Hematopoietic multipotent progenitor cell treated with erythropoietin and hydrocortisone succinate and interleukin-3 and kit ligand, for 4 days (in vitro differentiated cells): ENCODE results near the gene CPS1.

ENCODE experiments used
- DNase-seq: peaks from one replicate; pipeline ENCODE4 v3.0.0-alpha.2; 2015

CPS1 gene

DNA sequence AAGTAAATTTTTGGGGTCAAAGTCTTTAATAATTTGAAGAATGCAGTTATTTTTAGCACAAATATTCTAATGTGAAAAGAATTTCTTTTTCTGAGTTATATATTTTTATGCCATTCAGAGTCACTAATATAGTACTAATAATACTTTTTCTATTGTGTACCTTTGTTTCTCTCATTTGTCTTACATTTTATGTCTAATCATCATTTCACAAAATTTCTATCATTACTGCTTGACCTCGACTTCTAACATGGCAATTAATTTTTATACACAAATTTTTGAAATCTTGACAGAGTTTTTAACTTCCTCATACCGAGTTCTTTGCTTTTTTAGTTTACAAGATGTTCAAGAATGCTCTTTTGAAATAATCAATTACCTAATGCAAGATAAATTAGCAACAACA is 8.4 kb upstream of the CPS1 start:
- DNase-seq = no peak

DNA sequence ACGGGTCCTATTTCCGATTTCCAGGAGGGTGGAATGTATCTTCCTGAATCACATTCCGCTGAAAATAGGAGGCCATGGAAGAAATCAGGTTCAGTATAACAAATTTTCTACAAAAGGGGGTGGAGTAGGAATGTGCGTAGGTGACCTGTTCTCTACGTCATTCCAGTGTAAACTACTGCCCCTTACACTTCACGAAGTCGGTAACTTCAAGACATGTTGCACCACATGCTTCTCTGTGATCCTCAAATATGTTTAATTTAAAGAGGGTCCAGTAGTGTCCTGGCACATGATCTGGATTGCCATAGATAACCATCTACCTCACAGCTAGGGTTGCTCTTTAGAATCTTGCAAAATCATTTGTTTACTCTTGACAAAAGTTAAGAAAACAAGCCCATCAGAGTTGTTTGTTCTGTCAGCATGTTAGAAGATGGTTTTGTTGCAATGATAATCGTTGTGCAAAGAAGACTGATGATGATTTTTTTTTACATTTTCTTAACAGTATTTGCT is 7.5 kb upstream of the CPS1 start:
- no peak for DNase-seq

DNA sequence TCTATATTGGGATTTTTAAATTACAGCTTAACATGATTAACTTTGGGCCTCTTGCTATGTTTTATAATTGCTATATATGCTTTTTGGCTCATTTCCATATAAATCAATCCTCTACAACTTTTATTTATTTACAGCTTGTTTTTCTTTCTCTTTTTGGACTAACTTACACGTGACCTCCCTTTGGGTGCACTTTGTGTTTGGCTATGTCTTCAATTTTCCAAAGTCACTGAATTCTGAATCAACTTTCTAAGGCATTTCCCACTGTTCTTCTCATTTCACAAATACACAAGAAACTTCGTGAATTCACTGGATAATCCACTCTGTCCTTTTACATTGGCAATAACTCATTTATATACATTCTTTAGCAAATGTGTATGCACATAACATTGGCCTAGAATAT is 5.4 kb upstream of the CPS1 start:
- DNase-seq = no peak

DNA sequence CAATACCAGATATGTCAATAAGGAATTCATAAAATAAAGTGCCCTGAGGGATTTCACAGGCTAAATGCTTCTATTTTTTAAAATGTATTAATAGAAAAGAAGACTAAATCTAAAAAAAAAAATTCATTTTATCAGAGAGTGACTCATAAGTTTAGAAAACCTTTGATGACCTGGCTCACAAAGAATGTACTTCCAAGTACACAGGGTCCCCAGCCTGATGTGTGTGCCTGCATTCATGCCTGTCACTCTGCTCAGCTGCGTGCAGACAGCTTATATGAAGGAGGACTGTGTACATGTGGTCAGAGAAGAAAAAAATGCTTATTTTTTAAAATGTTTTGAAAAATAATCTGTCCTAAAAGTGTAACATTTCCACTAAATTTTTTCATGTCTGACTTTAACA is 3.0 kb upstream of the CPS1 start:
- DNase-seq = no peak

DNA sequence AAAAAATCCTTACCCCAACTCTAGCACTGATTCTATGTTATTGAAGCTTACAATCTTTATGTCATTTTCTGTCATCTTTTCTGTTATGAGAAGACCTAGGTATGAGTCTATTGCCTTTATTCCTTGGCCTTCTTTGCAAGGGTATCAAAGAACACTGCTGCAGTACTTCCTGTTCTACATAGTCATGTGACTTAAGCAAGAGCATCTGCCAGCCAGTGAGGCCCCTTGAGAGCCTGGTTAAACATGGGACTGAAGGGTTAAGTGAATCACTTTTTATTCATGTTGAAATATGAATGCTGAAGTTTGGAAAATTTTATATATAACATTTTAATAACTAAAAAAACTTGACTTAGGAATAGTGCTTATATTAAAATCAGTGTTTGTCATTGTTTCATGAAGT is 844 bp upstream of the CPS1 start:
- DNase-seq = no peak

DNA sequence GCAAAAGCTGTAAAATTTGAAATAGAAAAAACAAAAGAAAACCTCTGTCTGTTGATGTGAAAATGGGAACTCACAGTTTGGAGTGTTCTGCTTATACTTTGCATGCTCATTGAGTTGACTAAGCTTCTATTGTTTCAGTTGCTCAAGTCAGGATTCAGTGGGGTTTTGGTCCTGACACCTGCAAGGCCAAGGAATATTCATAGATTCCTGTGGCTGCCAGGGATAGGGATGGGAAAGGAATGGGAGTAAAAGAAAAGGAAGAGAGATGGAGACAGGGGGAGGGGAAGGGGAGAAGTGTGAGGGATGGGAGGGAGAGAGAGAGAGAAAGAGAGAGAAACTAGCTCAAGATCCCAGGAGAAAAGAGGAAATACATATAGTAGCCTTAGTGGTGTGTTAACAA is 1.3 kb downstream of the CPS1 start:
- DNase-seq = no peak

DNA sequence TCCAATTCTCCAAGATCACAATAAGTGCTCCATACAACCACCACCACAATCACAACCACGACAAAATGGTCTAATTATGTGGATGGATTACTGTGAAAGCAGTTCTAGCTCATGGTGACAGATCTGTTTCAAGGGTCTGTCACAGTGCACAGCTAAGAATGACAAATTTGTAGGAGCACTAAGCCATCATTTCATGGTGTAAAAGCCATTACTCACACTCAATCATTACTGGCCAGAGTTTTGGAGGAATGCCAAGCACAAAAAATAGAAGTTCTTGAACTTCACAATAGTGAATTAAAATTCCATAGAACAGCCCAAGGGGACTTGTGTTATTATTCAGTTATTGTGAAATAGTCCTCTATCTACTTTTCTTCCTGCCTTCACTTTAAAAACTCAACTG is 2.3 kb downstream of the CPS1 start:
- no peak for DNase-seq

DNA sequence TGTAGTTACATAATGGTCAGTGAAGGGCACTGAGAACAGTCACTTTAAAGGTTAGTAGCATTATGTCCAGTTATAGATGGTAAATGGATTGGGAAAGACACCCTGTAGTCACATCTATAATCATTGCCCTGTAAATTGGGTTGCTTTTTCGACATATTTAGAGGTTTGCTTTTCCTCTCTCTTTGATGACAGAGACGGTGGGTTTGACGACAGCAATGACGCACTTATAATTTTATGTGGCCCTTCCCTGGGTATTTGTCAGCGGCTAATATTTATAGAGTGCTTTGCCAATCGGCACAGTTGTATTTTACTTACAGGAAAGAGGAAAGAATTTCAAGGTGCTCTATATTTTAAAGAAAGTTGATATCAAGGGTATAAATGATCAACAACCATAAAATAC is 2.8 kb downstream of the CPS1 start:
- DNase-seq = no peak

DNA sequence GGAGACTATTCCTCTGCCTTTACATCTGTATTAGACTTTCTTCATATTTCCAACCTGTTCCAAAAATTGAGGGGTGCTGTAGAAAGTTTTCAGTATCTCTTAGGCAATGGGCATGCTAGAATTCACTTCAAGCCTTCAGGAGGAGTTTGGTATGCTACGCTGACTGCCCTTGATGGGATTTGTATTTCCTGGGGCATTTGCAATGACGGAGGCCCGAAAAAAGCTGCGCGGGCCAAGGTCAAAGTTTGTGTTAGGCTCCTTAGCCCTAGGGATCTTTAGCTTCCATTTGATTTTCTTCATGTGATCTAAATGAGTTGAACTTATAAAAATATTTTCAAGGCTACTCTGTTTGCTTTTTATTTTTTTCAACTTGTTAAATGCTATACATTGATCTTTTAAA is 5.1 kb downstream of the CPS1 start:
- DNase-seq = no peak

DNA sequence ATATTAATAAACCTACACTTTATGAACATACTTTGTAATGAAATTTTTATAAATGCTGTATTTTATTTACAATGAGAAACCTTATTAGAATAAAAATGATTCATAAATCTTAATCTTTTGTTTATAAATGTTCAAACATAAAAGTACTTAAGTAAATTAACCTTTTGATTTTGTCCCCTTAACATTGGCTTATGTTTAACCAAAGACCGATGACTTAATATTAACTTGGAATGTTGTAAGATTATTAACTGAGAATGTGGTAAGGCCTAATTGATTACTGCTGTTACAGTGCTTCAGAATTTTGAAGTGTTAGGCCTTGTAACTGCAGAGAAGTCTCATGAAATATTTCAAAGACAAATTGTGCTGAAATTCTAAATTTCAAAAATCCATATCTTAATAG is 5.7 kb downstream of the CPS1 start:
- DNase-seq = no peak

DNA sequence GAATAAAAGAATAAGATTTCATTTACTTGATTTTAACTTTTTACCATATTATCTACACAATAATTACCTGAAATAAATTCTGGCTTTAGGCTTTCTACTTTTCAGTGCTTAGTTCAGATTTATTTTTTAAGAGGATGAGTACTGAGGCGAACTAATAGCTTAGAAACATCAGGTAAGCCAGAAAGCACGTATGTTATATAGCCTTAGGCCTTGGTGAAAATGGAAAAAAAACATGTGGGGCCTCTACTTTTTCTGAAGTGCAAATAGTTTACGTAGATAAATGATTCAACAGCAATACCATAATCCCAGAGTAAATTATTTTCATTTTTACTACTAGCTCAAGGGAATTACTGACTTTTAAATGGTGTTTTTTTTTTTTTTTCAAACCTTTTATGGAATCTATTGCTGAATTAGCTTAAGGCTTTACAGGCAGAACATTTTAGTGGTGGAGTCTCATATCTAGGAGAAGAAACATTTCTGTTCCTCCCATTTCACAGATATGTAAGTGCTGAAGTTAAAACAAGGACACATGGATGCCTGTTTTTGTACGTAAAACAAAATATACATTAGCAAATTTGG is 6.2 kb downstream of the CPS1 start:
- no peak for DNase-seq

DNA sequence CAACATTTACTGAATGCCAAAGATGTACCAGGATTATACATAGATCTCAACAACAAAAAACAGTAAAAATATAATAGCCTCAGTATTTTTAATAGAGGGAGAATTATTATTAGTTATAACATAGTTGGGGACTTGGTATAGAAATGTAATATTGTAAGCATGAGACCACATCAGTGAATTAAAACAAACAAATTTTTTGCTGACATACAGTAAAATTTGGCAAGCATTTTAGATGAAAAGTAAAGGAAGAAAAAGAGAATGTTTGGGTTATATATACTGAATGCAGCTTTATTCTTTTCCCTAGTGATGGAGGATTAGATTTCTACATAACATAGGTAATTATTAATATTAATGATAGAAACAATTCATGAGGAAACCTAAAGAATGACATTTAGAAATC is 10.9 kb downstream of the CPS1 start:
- no peak for DNase-seq

DNA sequence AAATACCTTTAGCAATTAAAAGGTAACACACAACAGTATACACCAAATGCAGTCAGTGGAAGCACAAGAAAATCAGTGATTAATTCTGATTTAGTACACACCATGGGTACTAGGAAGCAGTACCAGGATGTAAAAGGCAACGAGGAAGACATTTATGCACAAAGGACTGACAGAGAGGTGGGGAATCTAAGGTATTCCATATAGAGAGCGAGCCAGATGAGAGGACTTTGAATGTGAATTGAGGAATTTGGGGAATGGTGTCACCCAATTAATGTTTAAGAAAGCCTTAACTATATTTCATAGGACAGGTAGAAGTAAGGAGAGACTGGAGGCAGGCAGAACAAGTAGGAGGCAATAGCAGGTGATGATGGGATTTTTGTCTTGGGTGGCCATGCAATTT is 11.7 kb downstream of the CPS1 start:
- DNase-seq = no peak

DNA sequence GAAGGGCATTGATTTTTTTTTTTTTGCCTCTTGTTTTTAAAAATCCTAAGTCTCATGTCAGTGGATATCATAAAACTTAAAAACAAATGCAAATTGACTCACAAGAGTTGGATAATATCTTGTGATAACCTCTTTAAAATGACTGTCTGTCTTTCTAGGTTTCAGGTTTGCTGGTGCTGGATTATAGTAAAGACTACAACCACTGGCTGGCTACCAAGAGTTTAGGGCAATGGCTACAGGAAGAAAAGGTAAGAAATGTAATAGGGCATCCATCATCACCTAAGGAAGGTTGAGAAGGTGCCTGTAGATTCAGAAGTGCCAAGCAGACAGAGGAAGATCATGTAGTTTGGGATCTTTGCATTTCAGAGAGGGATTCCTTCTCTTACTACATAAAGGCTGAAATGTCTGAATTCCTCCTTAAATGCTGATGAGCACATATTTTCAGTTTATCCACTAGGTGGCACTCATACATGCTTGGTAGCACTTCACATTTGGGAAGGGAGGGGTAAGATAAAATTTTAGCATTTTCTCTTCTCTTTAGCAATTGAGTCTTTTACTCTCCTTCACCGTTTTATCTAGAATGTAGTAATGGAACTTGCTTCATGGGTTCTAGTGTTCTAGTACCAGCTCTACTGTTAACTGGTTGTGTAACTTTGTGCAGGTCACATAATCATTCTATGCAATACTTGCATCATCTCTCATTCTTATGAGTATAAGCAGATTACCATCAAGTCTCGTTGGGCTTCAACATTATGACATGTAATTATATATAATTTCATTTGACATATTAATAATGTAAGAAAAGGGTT is 21.1 kb downstream of the CPS1 start:
- DNase-seq = peak; percentile 76

DNA sequence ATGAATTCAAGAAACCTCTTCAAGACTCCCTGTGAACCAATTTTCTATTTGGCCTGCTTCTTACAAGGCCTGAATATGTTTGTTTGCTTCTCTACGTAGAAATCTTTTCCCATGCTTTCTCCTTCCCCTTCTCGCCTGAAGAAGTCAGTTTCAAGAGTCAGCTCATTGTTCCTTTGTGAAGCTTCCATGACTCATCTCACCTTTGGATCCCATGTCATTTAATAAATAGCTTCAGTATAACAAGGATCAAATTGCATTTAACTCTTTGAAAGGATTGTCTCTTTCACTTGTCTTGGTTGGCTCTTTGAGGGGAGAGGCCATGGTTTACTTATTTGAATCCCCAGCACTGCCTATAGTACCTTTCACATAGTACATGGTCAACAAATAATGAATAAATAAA is 28.4 kb downstream of the CPS1 start:
- DNase-seq = no peak

DNA sequence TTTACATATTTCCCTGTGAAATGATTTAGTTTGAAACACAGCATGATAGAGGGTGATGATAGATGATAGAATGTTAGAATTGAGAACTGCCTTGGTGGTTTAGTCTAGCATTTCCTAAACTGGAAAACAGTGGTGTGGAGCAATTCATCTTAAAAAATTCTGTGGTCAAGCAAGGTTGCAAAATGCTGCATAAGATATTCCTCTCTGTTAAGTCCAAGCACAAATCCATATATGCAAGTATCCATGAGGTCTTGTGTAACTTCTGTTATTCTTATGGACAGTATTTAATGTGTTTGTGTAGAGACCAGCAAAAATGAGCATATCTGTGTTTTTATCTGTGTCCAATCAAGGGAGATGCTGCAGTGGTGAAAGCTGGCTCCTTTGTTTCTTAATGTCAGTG is 30.0 kb downstream of the CPS1 start:
- DNase-seq = no peak

DNA sequence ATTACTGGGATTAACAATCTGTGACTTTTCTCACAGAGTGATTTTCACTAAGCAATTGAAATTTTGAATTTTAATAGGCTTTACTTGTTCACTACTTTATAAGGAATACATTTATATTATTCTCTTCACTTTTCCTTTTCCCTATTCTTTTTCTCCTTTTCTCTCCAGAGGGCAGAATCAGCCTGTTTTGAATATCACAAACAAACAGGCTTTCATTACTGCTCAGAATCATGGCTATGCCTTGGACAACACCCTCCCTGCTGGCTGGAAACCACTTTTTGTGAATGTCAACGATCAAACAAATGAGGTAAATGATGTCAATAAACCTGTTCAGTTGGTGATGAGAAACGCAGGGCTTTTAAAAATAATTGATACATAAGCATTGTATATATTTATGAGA is 35.3 kb downstream of the CPS1 start:
- no peak for DNase-seq

DNA sequence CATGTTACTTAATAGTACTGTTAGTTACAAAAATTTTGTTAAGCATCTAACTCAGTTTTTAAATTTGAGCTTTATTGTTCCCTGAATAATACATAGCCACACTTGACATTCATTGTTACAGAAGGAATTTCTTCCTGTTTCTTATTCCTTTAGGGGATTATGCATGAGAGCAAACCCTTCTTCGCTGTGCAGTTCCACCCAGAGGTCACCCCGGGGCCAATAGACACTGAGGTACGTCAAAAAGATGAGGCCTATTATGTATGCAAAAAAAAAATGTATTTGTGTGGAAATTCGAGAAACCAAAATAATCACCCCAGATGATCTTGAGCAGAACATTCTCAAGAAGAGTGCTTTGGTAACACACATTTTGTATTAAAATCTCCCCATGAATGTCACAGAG is 36.3 kb downstream of the CPS1 start:
- DNase-seq = no peak

DNA sequence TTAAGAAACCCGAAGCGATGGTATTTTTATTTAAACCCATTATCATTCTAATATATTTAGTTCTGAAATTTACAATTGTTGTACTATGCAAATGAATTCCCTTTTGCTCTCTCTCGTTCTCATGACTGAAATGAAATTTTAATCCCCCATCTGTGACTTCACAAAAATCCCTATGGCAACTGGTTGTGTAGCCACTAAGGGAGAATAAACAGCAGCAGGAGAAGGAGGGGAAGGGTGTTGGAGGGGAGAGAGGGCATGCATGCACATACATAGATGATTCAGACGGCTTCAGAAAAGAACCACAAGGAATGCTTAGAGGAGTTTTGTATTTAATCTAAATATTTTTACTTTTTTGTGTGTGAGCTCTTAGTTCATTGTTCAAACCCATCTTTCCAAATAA is 36.8 kb downstream of the CPS1 start:
- no peak for DNase-seq

DNA sequence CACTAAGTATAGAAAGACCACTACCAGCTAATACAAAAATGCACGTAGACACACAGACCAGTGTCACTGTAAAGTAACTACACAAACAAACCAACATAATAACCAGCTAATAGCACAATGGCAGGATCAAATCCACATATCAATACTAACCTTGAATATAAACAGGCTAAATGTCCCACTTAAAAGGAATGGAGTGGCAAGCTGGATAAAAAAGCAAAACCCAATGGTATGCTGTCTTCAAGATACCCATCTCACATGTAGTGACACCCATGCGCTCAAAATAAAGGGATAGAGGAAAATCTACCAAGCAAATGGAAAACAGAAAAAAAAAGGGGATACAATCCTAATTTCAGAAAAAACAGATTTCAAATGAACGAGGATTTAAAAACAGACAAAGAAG is 41.8 kb downstream of the CPS1 start:
- DNase-seq = no peak

DNA sequence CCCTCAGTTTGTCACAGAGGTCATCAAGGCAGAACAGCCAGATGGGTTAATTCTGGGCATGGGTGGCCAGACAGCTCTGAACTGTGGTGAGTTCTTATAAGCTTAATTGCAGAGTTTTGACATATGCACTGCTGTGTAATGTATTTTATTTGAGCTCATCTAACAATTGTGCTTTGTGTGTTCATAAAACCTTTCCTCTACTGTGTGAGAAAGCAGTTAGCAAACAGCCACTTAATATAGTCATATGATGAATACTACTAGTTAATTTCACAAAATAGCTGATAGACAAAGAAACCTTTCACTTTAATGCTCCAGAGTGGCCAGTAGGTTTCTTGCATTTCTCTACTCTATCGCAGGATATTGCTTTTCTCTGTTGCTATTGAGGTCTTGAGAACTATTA is 43.1 kb downstream of the CPS1 start:
- no peak for DNase-seq

DNA sequence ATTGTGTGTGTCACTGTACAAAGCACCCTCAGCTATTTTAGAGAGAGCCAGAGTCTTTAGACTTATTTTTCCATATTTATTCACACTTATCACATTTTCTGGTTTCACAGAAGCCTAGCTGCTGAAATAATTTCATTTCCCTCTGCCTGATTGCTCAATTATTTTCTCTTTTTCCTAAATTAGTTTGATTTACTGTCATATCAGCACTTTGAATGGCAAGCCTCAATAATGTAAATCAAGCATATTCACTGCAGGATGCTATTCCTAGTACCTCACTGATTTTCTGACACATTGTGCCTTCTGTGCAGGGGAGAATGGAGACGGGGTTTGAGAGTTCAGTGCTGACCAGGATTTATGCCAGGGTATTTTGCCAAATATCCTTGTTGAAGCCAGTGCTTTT is 48.3 kb downstream of the CPS1 start:
- DNase-seq = no peak

DNA sequence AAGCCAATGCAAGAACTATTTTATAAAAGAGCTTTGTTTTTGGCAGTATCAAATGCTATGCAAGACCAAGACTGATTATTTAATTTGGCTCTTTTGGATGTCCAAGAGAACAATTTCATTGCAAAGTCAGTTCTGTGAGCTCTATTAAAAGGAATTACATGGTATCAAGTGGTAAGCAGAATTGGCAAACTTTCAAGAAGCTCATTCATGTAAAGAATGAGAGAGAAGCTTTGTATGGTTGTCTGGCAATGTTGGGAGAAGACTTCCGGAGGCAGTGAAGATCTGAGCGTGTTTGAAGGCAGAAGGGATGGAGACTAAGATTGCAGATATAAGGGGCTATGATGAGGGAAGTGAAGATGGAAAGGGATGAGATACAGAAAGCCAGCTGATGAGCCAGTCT is 49.6 kb downstream of the CPS1 start:
- no peak for DNase-seq

DNA sequence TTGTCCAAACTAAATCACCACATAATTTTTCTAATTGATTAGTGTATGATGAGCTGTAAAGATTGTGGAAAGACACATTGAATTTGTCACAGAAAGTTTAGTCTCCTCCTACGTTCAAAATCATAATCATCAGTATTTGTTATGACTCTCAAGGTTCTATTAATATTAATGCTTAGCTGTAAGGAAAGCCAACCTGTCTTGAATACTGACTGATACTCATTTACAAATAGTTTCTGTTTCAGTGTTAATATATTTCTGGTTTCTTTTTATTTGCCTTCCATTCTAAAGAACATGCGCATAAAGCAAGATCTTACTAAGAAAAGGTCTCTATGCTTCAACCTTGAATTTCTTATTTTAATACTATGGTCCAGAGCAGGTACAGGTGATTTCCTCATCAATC is 55.1 kb downstream of the CPS1 start:
- no peak for DNase-seq

DNA sequence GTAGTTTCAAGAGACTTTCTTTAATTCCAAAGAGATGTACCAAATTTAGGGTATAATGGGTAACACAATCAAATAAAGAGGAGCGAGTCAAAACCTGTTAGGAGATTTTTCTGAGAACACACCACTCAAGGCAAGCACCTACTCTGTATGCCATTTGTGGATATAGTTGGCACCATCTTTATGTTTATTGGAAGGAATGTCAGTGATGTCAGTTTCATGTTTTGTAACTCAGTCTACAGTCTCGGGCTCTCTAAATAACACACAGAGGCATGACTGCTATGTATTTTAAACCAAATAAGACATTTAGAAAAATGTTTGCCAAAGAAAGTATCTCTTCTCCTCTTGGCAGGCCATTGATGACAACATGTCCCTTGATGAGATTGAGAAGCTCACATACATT is 59.7 kb downstream of the CPS1 start:
- no peak for DNase-seq
